SK-N-SH treated with all-trans-retinoic acid at 6 μM for 48 hours (cell line): ENCODE measurements around the gene RLBP1.
"Not testable (repeated sequence)": the region's sequence is repeated elsewhere in the genome, so short reads cannot be mapped to it uniquely, and the experiment has no call there.

ENCODE experiments used
- CSDC2 ChIP-seq: fragments of 250-450 bp; sonication (Bioruptor Pico); IDR thresholded peaks from 2 replicates; pipeline ENCODE4 v1.5.0; 2020; ENCODE audit warnings: mild to moderate bottlenecking, moderate library complexity
- ISL1 ChIP-seq: fragments of 250-450 bp; sonication (Bioruptor Pico); IDR thresholded peaks from 2 replicates; pipeline ENCODE4 v2.1.2; 2022; ENCODE audit warnings: mild to moderate bottlenecking, moderate library complexity
- OSR1 ChIP-seq: fragments of 250-450 bp; sonication (Bioruptor Pico); IDR thresholded peaks from 2 replicates; pipeline ENCODE4 v1.8.0; 2022; ENCODE audit warnings: moderate library complexity, mild to moderate bottlenecking, inconsistent platforms
- PPARA ChIP-seq: fragments of 250-450 bp; sonication (Bioruptor Pico); IDR thresholded peaks from 2 replicates; pipeline ENCODE4 v1.5.0; 2020; ENCODE audit warnings: mild to moderate bottlenecking, borderline replicate concordance
- RARB ChIP-seq: fragments of 250-450 bp; sonication (Bioruptor Pico); IDR thresholded peaks from 2 replicates; pipeline ENCODE4 v1.8.0; 2021; ENCODE audit warnings: mild to moderate bottlenecking, moderate library complexity
- ZFP30 ChIP-seq: fragments of 450-650 bp; formaldehyde crosslinking; IDR thresholded peaks from 2 replicates; pipeline ENCODE4 v1.5.0; 2022; ENCODE audit warnings: mild to moderate bottlenecking, moderate library complexity
- TF ChIP-seq, protein P1 (sequence below): fragments of 250-450 bp; sonication (Bioruptor Pico); IDR thresholded peaks from 2 replicates; pipeline ENCODE4 v1.8.0; 2021; ENCODE audit warnings: low read depth, mild to moderate bottlenecking, moderate library complexity, borderline replicate concordance
- TF ChIP-seq, protein P2 (sequence below): fragments of 250-450 bp; sonication (Bioruptor Pico); IDR thresholded peaks from 2 replicates; pipeline ENCODE4 v1.5.0; 2020; ENCODE audit warnings: mild to moderate bottlenecking, moderate library complexity

GRCh38 chr15:89250142-89250541 is 28.8 kb upstream of the RLBP1 start:
- not testable (repeated sequence) for TF ChIP-seq PPARA (CRISPR knock-in tag); CSDC2 (CRISPR knock-in tag); RARB (CRISPR knock-in tag); ISL1 (CRISPR knock-in tag); OSR1; ZFP30
- TF ChIP-seq, protein P1, sequence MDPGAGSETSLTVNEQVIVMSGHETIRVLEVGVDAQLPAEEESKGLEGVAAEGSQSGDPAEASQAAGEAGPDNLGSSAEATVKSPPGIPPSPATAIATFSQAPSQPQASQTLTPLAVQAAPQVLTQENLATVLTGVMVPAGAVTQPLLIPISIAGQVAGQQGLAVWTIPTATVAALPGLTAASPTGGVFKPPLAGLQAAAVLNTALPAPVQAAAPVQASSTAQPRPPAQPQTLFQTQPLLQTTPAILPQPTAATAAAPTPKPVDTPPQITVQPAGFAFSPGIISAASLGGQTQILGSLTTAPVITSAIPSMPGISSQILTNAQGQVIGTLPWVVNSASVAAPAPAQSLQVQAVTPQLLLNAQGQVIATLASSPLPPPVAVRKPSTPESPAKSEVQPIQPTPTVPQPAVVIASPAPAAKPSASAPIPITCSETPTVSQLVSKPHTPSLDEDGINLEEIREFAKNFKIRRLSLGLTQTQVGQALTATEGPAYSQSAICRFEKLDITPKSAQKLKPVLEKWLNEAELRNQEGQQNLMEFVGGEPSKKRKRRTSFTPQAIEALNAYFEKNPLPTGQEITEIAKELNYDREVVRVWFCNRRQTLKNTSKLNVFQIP: not testable (repeated sequence)
- TF ChIP-seq, protein P2, sequence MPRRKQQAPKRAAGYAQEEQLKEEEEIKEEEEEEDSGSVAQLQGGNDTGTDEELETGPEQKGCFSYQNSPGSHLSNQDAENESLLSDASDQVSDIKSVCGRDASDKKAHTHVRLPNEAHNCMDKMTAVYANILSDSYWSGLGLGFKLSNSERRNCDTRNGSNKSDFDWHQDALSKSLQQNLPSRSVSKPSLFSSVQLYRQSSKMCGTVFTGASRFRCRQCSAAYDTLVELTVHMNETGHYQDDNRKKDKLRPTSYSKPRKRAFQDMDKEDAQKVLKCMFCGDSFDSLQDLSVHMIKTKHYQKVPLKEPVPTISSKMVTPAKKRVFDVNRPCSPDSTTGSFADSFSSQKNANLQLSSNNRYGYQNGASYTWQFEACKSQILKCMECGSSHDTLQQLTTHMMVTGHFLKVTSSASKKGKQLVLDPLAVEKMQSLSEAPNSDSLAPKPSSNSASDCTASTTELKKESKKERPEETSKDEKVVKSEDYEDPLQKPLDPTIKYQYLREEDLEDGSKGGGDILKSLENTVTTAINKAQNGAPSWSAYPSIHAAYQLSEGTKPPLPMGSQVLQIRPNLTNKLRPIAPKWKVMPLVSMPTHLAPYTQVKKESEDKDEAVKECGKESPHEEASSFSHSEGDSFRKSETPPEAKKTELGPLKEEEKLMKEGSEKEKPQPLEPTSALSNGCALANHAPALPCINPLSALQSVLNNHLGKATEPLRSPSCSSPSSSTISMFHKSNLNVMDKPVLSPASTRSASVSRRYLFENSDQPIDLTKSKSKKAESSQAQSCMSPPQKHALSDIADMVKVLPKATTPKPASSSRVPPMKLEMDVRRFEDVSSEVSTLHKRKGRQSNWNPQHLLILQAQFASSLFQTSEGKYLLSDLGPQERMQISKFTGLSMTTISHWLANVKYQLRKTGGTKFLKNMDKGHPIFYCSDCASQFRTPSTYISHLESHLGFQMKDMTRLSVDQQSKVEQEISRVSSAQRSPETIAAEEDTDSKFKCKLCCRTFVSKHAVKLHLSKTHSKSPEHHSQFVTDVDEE (CRISPR knock-in tag): not testable (repeated sequence)
